Prostate gland (tissue), 2 donors: Measurements from ENCODE around the gene RARRES2. TPM values are rescaled to one million over a fixed set of nuclear protein-coding genes. Genes with fewer than 3 reads are reported as not detected.
"Not testable (repeated sequence)": the region's sequence is repeated elsewhere in the genome, so short reads cannot be mapped to it uniquely, and the experiment has no call there.

Source experiments
- DNase-seq: peaks from one replicate; pipeline ENCODE4 v3.0.0-alpha.2; 2019; ENCODE audit warnings: low spot score
- H3K27ac ChIP-seq, 2 donors: fragments of 200-600 bp; sonication (generic); 2 replicates each; pipeline ENCODE4 v1.5.1; 2017 to 2019
- H3K27me3 ChIP-seq: fragments of 200-600 bp; sonication (generic); replicated peaks from 2 replicates; pipeline ENCODE4 v1.5.1; 2019; ENCODE audit not compliant: insufficient read depth
- H3K36me3 ChIP-seq, 2 donors: fragments of 200-600 bp; sonication (generic); 1 replicate in 1 of 2; 2 replicates in 1 of 2; pipeline versions ENCODE4 v1.5.1 to v1.8.1; 2017 to 2019
- H3K4me1 ChIP-seq: fragments of 200-600 bp; sonication (generic); replicated peaks from 2 replicates; pipeline ENCODE4 v1.5.1; 2019
- H3K4me3 ChIP-seq, 2 donors: fragments of 200-600 bp; sonication (generic); 2 replicates each; pipeline ENCODE4 v1.5.1; 2017 to 2019
- H3K9me3 ChIP-seq: fragments of 200-600 bp; sonication (generic); 2 replicates; pipeline ENCODE4 v1.5.1; 2017
- CTCF ChIP-seq, 4 experiments: fragments of 200-600 bp in 2 of 4; fragments of 450-650 bp in 2 of 4; sonication (generic) in 2 of 4; IDR thresholded peaks; 1 replicate in 3 of 4; 2 replicates in 1 of 4; pipeline ENCODE4 v1.5.1; 2016 to 2019; ENCODE audit warnings: antibody characterized with exemption in 4 of 4, mild to moderate bottlenecking in 2 of 4, moderate library complexity in 2 of 4
- POLR2A ChIP-seq: fragments of 450-650 bp; IDR thresholded peaks from one replicate; pipeline ENCODE4 v1.6.1; 2016; ENCODE audit warnings: antibody characterized with exemption, mild to moderate bottlenecking
- POLR2AphosphoS5 ChIP-seq: sonication (generic); formaldehyde crosslinking; IDR thresholded peaks from one replicate; pipeline ENCODE4 v1.6.1; 2017; ENCODE audit warnings: antibody characterized with exemption
- WGBS: methylation state at CpG from one replicate; pipeline ENCODE4 v1.1.5; 2018; 5-methylcytosine and 5-hydroxymethylcytosine counted together
- intact Hi-C: fragments of 100-400 bp; cut with DNase I; formaldehyde crosslinking; loops from one replicate; pipeline ENCODE4 v1.14.2; 2022
- total RNA-seq, 2 donors: library from RNA; depleted of rRNA; stranded (reverse); fragments of >200 nt; gene quantifications; one replicate each; pipeline ENCODE4 v1.1.0, GENCODE V29; 2016

The RARRES2 gene
- total RNA-seq, 2 donors from 2014 or later: 98.8 to 99.8 TPM

- no peak overlapping the region for H3K4me3 ChIP-seq
- H3K4me1 ChIP-seq: no peaks in the 10 kb centered on the region
- no peak for DNase-seq
- no peak for TF ChIP-seq CTCF (IDR thresholded peaks at IDR 0.05)
- TF ChIP-seq POLR2AphosphoS5: no peak
- TF ChIP-seq POLR2A: no peak
- no peaks in the 10 kb centered on the region for H3K9me3 ChIP-seq
- H3K36me3 ChIP-seq: no peaks in the 10 kb centered on the region
- no peak overlapping the region for H3K27ac ChIP-seq
- 92% methylated on average over 5 of the region's 5 CpGs for WGBS
- no peaks in the 10 kb centered on the region for H3K27me3 ChIP-seq
- intact Hi-C loops: no loop called here
Measured at GRCh38 chr7:150314639-150315239, 26.7 kb downstream of the RARRES2 start.

- TF ChIP-seq POLR2A: no peak
- no peak for TF ChIP-seq CTCF (IDR thresholded peaks at IDR 0.05)
- TF ChIP-seq POLR2AphosphoS5: no peak
- 93% methylated on average over 6 of the region's 6 CpGs for WGBS
- no peak overlapping the region for H3K4me3 ChIP-seq
- no peaks in the 10 kb centered on the region for H3K27me3 ChIP-seq
- intact Hi-C loops: no loop called here
- H3K4me1 ChIP-seq: no peaks in the 10 kb centered on the region
- H3K36me3 ChIP-seq: no peaks in the 10 kb centered on the region
- DNase-seq: no peak
- H3K9me3 ChIP-seq: no peaks in the 10 kb centered on the region
- no peak overlapping the region for H3K27ac ChIP-seq
Measured at GRCh38 chr7:150313870-150314269, 27.6 kb downstream of the RARRES2 start.

GRCh38 chr7:150313367-150313809 is 28.0 kb downstream of the RARRES2 start:
- no peak for TF ChIP-seq POLR2A
- no peak for TF ChIP-seq POLR2AphosphoS5
- TF ChIP-seq CTCF (IDR thresholded peaks at IDR 0.05): no peak
- Histone ChIP-seq H3K27ac (no peak overlapping the region), H3K36me3 (no peaks in the 10 kb centered on the region), H3K4me1 (no peaks in the 10 kb centered on the region), H3K4me3 (no peak overlapping the region), H3K27me3 (no peaks in the 10 kb centered on the region), H3K9me3 (no peaks in the 10 kb centered on the region)
- intact Hi-C loops: no loop called here
- 70% methylated on average over 3 of the region's 3 CpGs for WGBS
- no peak for DNase-seq

GRCh38 chr7:150312649-150313366 is 28.6 kb downstream of the RARRES2 start:
- H3K4me1 ChIP-seq, H3K9me3 ChIP-seq, H3K27me3 ChIP-seq, H3K27ac ChIP-seq, H3K36me3 ChIP-seq, intact Hi-C loops, H3K4me3 ChIP-seq, DNase-seq: not testable (repeated sequence)
- 82% methylated on average over 7 of the region's 7 CpGs for WGBS

- no peak overlapping the region for H3K4me3 ChIP-seq
- H3K9me3 ChIP-seq: no peaks in the 10 kb centered on the region
- TF ChIP-seq CTCF (IDR thresholded peaks at IDR 0.05) (no peak), POLR2AphosphoS5 (no peak), POLR2A (no peak)
- no peaks in the 10 kb centered on the region for H3K4me1 ChIP-seq
- WGBS: 84% methylated on average over 5 of the region's 5 CpGs
- H3K27me3 ChIP-seq: no peaks in the 10 kb centered on the region
- no peak for DNase-seq
- no peak overlapping the region for H3K27ac ChIP-seq
- H3K36me3 ChIP-seq: no peaks in the 10 kb centered on the region
- intact Hi-C loops: no loop called here
Measured at GRCh38 chr7:150311711-150312110, 29.7 kb downstream of the RARRES2 start.
